Stimulated activated CD4-positive, alpha-beta T cell treated with anti-CD3 and anti-CD28 coated beads, Interleukin-12 subunit alpha, Interleukin-12 subunit beta, amount 100 ng/mL, for 24 hours (primary cell): Measurements from ENCODE around the gene RHBDD2.
"Not testable (repeated sequence)": the region's sequence is repeated elsewhere in the genome, so short reads cannot be mapped to it uniquely, and the experiment has no call there.

Source experiments
- DNase-seq, 2 experiments: peaks; one replicate each; pipeline ENCODE4 v3.0.0-alpha.2; 2020; ENCODE audit warnings: low read depth in 2 of 2

RHBDD2 gene

GRCh38 chr7:75866489-75867389 is 12.1 kb upstream of the RHBDD2 start:
- DNase-seq: no peak

DNA sequence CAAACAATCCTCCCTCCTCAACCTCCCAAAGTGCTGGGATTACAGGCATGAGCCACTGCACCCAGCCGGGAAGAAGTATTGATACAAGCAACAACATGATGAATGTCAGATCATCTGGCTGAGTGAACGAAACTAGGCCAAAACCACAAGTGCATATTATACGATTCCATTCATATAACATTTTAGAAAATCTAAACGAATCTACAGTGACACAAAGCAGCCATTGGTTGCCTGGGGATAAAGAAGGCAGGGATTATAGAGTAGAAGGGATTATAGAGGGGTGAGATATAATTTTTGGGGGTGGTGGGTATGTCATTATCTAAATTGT is 11.5 kb upstream of the RHBDD2 start:
- DNase-seq: no peak

GRCh38 chr7:75868153-75868552 is 10.7 kb upstream of the RHBDD2 start:
- DNase-seq: no peak

- no peak for DNase-seq
Measured at GRCh38 chr7:75869776-75870379, 9.0 kb upstream of the RHBDD2 start.

DNA sequence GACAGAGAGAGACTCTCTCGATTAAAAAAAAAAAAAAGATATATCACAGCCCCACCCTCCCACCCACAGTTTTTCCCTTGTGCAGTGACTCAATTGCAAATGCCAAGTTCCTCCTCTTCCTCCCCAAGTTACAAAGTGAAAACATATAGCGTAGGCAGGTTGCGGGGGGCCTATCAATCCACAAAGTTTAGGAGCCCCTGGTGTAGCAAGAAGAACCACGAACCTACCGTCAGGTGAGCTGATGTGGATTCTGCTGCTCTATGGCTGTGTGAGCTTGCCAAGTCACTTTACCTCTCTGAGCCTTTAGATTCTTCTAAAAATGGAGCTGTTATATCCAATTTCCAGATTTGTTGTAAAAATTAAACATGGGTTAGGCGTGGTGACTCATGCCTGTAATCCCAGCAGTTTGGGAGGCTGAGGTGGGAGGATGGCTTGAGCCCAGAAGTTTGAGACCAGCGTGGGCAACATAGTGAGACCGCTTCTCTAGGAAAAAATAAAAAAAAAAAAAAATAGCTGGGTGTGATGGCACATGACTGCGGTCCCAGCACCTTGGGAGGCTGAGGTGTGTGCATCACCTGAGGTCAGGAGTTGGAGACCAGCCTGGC is 8.2 kb upstream of the RHBDD2 start:
- no peak for DNase-seq

DNA sequence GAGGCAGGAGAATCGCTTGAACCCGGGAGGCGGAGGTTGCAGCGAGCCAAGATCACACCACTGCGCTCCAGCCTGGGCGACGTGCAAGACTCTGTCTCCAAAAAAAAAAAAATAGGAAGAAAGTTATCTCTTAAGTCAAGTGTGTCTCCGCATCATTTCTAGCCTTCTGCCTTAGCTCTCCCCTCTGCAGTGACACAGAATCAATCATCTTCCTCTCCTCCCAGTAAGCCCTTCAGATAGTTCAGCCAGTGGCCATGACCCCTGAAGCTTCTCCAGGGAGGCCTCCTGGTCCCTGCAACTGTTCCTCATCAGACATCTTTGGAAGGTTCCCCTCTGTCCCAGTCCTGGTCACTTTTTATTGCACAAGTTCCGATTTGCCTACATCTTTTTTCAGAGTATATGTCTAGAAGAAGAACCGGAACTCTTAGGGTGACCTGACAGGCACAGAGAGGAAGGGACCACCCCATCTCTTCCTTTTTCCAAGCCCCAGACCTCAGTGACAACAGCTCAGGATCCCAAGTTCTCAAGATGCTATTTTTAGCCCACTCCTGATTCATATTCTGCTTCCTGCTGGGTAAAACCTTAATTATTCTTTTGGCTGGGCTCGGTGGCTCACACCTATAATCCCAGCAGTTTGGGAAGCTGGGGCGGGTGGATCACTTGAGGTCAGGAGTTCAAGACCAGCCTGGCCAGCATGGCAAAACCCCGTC is 6.6 kb upstream of the RHBDD2 start:
- DNase-seq: no peak

DNA sequence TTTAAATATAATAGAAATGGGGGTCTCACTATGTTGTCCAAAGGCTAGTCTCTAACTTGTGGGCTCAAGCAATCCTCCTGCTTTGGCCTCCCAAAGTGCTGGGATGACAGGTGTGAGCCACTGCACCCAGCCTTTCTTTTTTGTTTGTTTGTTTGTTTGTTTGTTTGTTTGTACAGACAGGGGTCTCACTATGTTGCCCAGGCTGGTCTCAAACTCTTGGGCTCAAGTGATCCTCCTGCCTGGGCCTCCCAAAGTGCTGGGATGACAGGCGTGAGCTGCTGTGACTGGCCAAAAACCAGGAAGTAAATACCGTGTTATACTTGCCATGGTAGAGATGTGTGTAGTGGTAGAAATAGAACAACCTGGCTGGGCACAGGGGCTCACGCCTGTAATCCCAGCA is 4.7 kb upstream of the RHBDD2 start:
- DNase-seq: not testable (repeated sequence)

DNA sequence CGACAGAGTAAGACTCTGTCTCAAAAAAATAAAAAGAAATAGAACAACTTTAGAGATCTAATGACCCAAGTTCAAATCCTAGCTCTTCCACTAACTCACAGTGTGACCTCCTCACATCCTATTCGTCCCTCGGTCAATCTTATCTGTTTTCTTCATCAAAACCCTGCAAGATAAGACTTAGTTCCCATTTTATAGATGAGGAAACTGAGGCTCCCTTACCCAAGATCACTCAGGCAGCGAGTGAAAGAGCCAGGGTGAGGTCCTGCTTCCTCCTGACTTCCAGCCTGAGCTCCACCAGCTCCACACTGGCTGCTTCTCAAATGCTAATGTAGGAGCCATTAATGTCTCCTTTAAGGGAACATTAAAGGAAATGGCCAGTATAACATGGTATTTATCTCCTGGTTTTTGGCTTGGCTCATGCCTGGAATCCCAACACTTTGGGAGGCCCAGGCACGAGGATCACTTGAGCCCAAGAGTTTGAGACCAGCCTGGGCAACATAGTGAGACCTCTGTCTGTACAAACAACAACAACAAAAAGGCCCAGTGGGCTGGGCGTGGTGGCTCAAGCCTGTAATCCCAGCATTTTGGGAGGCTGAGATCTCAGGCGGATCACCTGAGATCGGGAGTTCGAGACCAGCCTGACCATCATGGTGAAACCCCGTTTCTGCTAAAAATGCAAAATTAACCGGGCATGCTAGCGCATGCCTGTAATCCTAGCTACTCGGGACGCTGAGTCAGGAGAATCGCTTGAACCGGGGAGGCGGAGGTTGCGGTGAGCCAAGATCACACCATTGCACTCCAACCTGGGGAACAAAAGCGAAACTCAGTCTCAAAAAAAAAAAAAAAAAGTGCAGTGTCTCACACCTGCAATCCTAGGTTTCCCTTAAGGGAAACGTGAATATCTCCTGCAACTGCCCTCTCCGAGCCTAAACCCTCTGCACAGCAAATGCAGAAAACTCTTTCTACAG is 3.4 kb upstream of the RHBDD2 start:
- DNase-seq: no peak

- DNase-seq: no peak
Measured at GRCh38 chr7:75876126-75876881, 2.5 kb upstream of the RHBDD2 start.

DNA sequence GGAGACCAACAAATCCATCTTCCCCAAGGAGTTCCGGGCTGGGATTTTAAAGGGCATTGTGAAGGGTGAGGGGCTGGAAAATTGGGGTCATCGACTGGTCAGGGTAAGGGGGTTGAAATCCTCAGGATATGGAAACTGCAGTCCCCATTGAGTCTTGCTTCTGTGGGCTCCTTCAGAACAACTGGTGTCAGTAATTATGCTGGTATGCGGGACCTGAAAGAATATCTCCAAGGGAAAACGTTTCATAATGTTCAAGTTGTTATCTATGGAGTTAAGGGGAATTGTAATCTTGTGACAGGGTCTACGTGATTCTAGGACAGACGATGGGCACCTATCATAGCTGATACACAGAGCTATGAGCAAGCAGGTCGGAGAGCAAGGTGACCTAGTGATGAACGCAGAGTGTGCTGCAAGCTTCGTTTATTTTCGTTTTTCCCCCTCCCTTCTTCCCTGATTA is 494 bp upstream of the RHBDD2 start:
- no peak for DNase-seq

GRCh38 chr7:75879771-75880184 is 944 bp downstream of the RHBDD2 start:
- DNase-seq: no peak

GRCh38 chr7:75880242-75880641 is 1.4 kb downstream of the RHBDD2 start:
- no peak for DNase-seq

DNA sequence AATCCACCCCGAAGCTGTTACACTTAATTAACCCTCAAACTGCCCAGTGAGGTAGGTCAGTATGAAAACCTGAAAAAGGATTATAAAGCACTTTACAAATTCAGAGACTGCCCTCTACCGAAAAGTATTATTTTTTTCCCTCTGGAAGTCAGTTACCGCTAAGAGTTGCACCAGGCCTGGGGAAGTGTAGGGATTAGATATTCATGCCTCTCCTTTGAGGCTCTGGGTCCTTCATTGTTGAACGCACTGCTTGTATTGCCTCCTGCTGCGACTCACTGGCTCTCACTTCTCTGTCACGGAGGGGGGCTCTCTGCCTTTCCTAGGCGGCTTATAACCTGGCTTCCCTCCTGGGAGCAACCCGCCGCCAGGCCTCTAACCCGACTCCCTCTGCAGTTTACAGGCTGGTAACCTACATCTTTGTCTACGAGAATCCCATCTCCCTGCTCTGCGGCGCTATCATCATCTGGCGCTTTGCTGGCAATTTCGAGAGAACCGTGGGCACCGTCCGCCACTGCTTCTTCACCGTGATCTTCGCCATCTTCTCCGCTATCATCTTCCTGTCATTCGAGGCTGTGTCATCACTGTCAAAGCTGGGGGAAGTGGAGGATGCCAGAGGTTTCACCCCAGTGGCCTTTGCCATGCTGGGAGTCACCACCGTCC is 2.7 kb downstream of the RHBDD2 start:
- DNase-seq: no peak

GRCh38 chr7:75883265-75883824 is 4.5 kb downstream of the RHBDD2 start:
- not testable (repeated sequence) for DNase-seq

- no peak for DNase-seq
Measured at GRCh38 chr7:75884476-75884875, 5.6 kb downstream of the RHBDD2 start.

DNA sequence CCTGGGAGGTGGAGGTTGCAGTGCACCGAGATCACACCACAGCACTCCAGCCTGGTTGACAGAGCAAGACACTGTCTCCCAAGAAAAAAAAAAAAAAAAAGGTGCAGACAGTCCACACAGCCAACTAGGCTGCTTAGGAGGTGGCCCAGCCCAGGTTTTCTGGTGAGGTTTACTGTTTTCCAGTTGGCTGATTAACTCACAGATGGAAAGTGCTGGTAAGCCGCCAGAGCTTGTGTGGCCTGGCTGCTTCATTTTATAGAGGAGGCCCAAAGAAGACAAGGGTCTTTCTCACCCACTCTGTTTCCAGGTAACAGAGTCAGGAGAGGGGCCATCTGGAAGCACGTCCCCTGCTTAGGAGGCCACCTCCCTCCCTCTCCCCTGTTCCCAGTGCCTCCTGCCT is 6.2 kb downstream of the RHBDD2 start:
- no peak for DNase-seq

DNA sequence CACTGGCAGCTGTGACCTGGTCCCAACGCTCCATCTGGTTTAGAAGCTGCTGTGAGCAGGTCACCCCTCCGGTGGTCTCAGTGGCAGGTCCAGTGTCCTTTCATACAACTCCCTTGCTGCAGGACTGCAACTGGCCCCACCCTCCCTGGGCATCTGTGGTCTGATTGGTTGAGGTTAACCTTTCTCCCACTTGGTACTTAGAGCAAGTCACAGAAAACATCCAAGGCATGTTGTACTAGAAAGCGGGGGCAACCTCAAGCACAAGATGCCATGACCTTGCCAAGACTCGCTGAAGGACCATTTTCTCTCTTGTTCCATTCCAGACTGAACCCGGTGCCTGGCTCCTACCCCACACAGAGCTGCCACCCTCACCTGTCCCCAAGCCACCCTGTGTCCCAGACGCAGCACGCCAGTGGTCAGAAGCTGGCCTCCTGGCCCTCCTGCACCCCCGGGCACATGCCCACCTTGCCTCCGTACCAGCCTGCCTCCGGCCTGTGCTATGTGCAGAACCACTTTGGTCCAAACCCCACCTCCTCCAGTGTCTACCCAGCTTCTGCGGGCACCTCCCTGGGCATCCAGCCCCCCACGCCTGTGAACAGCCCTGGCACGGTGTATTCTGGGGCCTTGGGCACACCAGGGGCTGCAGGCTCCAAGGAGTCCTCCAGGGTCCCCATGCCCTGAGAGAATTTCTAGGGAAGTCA is 9.0 kb downstream of the RHBDD2 start:
- no peak for DNase-seq

DNA sequence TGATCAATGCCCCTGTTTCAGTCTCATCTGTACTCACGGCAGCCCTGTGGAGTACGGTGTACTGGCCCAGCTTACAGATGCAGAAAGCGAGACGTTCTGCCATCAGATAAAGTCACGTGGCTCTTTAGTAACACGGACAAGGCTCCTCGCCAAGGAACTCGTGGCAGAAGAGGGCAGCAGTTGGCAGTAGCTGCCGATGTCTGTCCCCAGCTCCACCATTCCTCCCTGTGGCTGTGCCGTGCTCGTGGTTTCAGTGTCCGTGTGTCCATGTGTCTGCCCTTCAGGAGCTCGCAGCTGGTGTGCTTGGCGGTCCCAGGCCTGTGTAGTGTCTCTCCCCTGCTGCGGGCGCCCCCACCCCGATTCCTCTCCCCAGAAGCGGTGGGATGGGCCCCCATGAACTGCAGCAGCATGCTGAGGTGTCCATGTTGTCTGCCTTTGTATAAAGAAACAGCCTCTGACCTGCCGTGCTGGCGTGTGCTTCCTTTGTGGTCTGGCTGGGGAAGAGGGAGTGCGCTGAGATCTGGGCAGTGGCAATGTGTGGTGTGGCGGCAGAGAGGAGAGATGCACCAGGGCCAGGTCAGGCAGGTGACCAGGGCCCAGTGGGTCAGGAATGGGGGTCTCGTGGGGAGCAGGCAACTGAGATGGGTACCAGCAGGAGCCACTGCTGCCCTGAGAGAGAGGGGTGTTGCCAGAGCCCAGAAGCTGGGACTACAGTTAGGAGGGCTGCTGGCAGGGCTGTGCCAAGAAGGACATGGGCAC is 9.8 kb downstream of the RHBDD2 start:
- DNase-seq: no peak
